ENCODE results near the gene TUBB1.

- TF ChIP-seq POLR2AphosphoS5 (IDR thresholded peaks at IDR 0.05; ENCODE audit: low read depth) = no peak
- no peak for TF ChIP-seq CTCF (IDR thresholded peaks at IDR 0.05; ENCODE audit: insufficient read depth, low read length)
- no peak for TF ChIP-seq GABPA (IDR thresholded peaks at IDR 0.05; ENCODE audit: low read depth)
These were observed 18.2 kb downstream of the TUBB1 start for GRCh38 chr20:59037386-59037785.

Measured in HL-60 (cell line).